SHP77 treated with DMSO at 0.1 percent for 48 hours (cell line): Measurements from ENCODE around the gene HVCN1.
"Not testable (repeated sequence)": the region's sequence is repeated elsewhere in the genome, so short reads cannot be mapped to it uniquely, and the experiment has no call there.

Experiments used
- DNase-seq: peaks from one replicate; lab custom pipeline; 2025; lab: John Stamatoyannopoulos, UW

HVCN1 gene

DNA sequence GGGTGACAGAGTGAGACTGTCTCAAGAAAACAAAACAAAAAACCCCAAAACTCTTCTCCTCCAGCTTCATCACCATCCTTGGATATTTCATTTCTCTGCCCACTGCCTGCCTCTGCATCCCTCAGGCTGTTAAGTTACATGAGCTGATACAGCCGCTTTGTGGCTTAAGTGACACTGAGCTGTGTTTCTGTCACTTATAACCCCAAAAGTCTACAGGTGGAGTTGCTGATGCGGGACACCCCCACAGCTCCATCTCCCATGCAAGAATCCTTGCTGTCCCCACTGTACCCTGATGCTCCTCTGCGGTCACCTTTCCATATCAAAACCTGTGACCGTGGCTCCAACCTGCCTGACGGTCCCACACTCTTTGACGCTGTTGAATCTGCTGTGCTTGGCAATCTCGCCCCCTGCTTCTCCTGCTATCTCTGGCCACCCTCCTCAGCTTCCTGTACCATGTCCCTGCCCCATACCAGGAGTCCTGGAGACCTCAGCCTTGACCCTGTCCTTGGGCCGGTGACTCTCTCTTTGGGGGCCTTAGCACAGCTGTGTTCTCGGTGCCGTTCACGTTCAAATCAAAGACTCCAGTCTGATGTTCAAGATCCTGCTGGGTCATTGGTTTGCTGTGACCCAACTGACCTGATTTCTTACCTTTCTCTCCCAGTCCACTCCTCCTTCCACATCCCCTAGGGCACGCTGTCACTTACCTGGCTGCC, 20.3 kb downstream of the HVCN1 start:
- DNase-seq, result no peak

DNA sequence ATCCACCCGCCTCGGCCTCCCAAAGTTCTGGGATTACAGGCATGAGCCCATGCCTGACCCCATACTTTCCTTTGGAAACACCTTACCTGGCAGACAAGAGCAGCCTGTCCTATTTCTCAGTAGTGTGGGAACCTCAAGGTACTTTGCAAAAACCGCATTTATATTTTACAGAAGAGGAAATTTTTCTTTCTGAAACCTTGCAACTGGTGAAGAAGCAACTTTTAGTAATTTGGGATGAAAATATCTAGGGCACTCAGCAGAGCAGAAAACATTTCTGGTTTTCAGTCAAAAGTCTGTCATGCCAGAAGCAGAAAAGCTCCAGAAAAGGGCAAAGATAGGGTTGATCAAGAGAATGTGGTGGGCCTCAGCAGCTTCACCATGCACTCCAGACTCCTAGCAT, 21.2 kb downstream of the HVCN1 start:
- DNase-seq, result no peak

DNA sequence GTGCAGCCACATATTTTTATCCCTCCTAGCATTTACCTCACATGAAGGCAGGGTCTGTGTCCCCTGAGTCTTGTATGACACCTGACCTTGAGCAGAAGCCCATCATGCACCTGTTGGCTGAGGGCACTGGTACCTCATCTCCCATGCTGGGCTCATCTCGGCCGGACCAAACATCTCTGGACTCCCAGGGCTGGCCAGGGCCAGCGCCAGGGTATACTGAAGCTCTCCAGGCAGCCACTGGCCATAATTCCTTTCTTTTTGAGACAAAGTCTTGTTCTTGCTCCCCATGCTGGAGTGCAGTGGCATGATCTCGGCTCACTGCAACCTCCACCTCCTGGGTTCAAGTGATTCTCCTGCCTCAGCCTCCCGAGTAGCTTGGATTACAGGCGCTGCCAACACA, 22.0 kb downstream of the HVCN1 start:
- DNase-seq, result no peak

DNA sequence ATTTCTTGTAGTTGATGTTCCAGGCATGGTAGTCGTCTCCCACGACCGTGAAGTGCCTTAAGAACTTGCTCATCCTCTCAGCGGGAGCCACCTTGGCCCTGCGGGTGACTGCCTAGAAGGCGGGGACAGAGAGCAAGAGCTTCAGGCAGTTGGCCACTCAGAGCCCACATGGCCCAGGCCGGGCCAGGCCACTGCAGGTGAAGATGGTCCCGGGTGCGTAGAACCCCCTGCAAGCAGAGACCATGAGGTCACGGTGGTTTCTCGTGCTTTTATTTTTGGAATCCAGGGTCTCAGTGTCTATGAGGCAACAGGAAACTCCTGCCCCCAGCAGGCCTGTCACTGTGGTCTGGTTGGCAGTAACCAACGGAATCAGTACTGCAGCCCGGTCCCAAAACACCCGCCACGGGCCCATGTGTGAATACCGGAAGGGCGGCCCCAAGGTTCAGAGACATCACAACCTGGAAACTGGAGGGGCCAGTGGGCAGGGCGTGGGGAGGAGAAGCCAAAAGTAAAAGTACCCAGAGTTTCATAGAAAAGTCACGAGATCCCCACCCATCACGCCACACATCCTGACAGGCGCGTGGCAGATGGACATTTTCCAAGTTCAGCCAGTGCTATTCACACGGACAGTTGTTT, 27.5 kb downstream of the HVCN1 start:
- DNase-seq, result no peak

DNA sequence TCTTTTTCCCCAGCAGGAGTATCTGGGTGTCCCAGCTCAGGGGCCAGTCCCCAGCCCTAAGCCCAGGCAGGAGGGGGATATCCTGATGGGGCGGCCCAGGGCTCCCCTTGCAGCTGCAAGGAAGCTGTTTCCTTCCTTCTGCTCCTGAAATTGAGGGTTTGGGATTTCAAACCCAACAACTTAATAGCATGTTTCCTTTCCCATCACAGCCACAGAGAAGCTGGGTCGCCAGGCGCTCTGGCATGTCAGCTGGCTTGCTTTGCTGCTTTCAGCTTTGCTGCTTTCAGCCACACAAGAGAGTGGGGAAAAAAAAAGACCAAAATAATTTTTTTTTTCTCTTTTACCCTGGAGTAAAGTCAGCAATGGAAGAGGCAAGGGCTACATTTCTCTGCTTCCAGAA, 30.0 kb downstream of the HVCN1 start:
- DNase-seq, result no peak

DNA sequence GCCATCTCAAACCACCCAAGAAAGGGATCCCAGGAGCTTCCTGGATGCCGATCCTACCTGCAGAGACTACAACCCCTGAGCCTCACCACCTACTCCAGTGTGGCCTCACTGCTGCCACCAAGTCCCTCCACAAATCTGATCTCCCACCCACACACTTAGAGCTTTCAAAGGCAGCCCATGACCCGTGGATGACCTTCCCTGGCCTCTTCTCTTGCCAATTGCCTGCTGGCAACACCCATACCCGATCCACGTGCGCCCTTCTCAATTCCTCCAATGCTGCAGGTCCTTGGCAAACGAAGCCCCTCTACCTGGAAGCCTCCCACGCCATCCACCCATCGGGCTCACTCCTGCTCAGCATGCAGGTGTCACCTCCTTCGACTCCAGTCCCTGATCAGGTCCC, 30.7 kb downstream of the HVCN1 start:
- no peak for DNase-seq

DNA sequence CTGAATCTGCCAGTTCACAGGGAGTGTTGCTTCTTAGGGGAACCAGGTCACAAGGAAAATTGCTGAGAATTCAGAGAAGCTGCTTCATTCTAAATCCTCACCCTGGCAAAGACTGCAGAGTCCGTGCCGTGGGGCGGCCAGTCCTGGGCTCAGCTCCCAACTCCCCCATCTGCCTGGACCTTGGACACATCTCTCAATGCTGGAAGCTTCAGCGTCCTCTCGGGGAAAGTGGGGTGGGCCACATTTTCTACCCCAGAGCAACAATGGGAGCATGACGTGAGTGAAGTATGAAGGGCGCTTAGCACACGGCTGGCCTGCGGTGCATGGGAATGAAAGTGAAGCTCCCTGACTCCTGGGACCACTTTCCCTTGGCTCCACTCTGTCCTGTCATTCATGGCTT, 31.2 kb downstream of the HVCN1 start:
- no peak for DNase-seq

DNA sequence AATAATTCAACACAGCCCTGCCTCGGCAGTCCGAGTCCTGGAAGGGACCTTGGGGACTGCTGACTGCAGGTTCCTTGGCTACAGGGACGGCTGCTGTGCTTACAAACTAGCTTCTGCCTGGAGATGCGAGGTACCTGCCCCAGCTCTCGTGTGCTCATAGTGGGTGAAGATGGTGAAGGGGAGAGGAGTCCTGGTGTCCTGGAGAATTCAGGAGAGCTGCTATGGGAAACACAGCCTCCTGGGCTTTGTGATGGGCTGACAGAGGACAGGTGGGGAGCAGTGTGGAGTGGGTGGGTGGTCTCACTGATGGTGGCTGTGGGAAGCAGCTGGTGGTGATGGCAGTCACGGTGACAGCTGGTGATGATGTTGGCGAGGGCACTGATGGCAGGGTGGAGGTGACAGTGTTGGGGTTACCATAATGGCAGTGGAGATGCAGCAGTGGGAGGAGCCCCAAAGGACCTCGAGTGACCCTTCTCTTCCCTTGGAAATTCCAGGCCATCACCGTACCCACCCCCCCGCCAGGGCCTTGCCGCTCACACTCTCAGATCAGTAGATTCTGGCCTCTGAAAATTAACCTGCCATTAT, 32.8 kb downstream of the HVCN1 start:
- no peak for DNase-seq

DNA sequence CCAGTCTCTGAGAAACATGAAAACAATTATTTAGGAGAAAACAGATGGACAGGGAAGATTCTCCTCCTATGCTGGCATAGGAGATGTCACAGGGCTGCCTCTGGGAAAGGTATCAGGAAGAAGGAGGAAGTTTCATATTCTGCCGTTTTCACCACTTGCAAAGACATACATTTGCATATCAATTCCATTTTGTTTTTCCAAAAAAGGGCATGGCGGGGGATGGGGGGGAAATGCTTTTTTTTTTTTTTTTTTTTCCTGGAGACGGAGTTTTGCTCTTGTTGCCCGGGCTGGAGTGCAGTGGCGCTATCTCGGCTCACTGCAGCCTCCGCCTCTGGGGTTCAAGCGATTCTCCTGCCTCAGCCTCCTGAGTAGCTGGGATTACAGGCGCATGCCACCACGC, 34.7 kb downstream of the HVCN1 start:
- DNase-seq, result not testable (repeated sequence)

DNA sequence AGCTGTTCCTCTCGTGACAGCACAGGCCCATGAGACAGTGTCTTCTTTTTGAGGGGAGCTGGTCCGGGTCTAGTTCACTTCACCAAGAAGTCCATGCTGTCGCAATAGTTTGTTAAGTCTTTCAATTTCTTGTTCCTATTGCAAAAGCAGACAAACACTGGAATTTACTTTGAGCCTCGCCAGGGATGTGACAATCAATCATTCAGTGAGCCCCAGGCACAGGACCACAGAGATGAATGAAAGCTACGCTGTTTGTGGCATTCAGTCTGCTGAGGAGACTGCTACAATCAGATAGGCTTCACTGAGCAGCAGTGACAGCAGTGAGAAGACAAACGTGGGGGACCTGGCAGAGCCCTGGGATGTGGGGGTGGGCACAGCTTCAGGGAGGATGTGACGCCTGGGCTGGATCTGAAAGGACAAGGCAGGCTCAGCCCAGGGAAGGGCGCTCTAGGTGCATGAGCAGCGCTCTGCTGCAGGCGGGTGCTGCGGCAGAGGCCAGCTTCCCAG, 39.5 kb downstream of the HVCN1 start:
- DNase-seq, result no peak

DNA sequence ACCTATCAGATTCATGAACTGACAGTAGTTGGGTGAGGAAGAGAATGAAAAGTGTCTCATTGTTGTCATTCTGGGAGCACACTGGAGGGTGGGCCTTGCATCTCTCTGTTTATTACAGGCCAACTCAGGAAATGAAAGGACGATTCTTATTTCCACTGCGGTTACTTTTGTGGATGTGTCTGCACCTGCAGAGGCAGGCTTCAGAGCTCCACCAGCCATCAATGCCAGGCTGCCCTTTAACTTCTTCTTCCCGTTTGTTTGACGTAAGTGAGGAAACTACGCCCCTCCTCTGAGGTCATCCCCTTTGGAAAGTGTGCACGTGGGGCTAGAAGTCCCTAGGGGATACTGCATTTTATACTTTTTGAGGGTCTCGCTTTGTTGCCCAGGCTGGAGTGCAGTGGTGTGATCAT, 41.3 kb downstream of the HVCN1 start:
- DNase-seq, result no peak

DNA sequence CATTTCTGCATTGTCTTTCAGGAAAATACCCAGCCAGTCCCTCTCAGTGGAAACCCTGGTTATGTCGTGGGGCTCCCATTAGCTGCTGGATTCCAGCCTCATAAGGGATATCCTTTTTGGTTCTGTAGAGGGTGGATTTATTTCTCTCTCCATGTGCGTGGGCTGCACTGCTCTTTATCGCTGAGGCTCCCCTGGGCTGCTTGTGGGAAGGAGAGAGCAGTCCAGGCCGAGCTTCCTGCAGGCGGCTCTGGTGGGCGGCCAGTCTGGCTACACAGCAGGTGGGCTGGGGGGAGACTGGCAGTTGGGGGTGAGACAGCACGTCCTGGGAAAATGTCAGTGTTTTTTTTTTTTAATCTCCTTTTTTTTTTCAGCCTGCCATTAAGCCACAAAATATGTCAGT, 47.4 kb downstream of the HVCN1 start:
- no peak for DNase-seq

DNA sequence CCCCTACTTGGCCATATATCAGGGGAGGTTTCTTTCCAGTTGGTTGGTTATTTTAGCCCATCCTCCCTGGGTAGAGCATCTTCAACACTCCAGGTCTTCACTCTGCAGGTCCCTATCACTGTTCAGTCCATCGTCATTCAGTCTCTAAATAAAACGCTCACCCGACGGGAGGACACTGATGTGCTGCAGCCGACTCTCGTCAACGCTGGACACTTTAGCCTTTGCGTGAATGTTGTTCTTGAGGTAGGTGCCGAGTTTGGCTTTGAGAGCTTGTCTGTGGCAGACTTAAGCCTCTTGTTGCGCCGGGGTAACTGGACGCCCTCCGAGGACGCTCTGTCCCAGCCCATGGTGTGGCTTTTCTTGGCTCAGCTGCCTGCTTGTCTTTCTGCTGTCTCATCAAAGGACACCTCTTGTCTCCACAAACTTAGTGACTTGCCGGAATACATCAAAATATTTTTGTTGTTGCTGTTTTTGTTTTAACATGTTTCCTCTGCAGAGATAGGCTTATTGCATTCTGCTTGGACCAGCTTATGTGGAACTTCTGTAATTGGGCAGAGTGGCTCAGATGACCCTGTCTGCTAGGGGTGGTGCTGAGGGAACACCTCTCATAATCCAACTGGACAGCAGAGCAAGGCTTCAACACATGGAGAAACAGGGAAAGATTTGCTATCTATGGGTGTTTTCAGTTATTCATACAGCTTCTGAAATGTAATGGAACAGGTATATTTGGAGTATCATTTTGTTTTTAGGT, 48.5 kb downstream of the HVCN1 start:
- no peak for DNase-seq

DNA sequence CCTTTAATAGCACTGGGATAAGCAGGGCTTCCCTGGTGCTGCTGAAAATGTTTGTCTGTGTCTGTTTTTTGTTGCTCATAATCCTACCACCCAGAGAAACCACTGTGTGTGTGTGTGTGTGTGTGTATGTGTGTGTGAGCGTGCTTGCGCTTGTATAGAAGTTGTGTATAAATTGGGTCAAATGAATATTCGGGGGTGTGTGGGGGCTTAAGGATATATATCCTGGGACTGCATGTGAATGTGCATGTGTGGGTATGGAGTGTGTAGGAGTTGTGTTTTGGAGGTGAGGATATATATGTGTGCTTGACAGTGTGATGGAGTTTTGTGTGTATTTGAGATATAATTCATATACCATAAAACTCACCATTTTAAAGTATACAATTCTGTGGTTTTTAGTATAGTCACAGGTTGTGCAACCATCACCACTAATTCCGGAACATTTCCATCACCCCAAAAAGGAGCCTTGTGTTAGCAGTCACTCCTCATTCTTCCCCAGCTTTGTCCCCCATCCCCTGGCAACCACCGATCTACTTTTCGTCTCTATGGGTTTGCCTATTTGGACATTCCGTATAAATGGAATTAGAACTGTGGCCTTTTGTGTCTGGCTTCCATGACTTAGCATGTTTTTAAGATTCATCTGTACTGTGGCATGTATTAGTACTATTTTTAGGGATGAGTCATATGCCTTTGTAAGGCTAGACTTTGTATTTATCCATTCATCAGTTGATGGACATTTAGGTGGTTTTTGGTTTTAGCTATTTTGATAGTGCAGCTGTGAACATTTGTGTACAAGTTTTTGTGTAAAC, 49.4 kb downstream of the HVCN1 start:
- no peak for DNase-seq

DNA sequence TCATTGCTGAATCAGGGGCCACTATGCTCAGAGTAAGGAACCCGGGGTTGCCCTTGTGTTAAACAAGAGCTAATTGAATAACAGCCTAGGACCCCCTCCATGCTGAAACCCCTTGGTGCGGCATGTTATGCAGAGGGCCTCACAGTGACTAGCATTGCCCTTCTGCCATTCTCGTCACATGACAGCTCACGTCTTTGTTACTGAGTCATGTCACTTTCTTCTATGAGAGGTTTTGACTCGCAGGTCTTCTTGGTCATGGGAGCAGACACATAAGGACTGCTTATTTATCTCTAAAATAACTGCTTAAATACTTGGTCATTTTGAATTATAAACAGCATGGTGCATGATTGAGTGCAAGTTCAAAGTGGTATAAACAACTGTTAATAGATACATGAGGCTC, 50.1 kb downstream of the HVCN1 start:
- no peak for DNase-seq

DNA sequence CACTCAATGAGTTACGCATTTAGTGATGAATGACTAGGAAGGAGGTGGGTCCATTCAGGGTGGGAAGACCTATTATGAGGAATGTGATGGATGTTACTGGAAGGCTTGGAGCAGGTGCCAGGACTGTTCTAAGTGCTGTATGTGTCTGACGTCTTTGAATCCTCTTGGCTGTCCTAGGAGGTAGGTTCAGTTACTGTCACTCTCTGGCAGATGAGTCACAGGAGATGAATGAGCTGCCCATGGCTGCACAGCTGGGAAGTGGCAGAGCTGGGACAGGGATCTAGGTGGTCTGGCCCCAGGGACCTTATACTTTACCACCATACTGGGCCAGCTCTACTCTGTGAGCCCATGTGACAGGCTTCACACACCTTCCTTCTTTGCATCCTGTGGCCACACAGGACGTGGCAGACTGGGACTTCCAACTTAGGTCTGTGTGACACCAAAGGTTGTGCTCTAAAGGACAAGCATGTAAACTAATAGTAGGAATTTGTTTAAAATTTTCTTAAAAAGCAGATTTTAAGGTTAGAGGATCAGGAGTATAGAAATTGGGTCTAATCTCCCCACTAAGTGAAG, 51.0 kb downstream of the HVCN1 start:
- DNase-seq, result no peak

DNA sequence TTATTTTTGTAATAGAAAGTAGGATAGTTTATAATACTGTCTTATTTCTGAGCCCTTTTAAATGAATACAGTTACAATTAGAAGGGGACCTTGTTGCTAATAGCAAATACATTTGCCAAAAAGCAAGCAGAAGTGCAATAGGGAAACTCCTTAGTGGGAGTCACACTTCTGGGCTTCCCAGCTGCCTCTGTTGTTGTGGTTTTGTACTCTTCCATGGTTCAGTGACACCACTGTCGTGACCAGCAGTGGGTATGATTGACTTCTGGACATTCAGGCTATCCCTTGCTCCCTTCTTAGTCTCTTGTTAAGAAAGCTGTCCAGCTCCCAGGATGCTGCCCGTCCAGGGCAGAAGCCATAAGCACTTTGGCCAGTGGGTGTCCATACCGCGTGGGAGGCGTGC, 52.4 kb downstream of the HVCN1 start:
- DNase-seq, result no peak

DNA sequence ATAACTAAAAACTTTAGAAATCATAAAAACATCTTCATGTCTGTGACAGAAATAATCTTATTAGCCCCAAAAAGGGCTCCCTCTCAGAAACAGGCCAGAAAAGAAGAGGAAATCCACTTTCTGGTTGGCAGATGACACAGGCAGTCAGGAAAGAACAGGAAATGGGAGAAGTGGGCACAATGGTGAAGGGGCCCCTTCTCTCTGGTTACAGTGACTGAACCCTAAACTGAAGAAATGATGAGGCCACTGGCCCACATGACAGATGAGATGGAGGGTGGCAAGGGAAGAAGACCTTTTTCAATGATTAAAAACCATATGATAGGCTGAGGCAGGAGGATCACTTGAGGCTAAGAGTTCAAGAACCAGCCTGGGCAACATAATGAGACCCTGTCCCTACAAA, 53.9 kb downstream of the HVCN1 start:
- DNase-seq, result no peak

DNA sequence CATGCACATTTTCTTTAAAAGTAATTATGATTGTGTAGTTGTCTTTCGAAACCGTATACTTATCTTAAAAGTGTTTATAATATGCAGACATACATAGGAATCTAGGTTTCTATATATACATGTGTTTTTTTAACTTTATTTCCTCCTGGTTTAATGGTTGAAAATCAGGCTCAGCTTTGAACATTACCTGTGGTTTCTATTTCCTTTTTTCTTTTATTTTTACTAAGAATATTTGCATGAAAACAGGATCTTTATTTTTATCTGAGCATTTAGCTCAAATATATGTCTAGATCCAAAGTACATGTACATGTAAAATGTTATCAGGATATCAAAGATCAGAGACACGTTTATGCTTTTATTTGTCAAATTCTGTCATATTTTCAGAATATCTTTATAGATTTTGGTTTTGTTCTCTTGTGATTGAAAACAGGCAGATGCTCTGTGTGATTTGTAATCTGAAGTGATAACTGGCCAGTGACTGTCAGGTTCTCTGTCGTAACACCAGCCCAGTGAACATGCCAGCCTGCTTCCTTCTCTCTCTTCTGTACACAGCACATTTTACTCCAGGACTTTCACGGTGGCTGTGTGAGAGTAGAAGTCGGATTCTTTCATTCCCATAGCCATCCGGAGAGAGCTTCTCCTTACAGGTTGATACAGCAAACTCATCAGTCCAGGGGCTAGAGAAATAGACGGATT, 61.3 kb downstream of the HVCN1 start:
- DNase-seq, result no peak

DNA sequence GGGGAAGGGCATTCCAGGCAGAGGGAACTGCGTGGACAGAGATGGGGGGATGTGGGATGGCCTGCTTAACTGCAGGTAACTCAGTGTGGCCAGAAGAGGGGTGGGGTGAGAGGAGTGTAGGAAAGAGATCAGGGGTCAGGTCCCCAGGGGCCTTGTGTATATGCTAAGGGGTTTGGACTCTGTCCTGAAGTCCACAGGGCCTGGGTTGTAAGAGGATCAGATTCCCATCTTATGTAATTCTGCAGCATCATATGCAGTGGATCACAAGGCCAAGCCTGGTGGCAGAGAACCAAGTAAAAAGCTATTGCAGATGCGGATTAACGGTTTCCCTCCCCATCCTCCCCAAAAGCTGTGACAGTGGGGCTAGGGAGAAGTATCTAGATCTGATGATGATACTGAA, 66.3 kb downstream of the HVCN1 start:
- DNase-seq, result no peak

DNA sequence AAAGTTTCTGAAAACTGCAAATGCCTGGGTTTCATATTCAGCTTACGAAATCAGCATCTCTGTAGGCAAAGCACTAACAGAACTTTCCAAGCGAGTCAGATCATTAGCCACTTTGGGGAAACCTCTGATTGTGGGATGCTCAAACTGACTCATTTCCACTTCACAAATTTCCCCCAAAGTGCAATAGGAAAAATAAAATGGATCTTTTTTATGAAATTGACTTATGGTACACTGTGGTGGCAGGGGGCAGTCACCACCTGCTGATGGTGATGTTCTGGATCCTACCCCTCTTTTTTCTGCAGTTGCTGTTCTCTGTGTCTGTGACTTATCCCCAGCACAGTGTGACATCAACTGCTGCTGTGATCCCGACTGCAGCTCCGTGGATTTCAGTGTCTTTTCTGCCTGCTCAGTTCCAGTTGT, 69.4 kb downstream of the HVCN1 start:
- DNase-seq, result no peak
